HG03565 (cell line): ENCODE measurements around the gene TBCK.
"Not testable (repeated sequence)": the region's sequence is repeated elsewhere in the genome, so short reads cannot be mapped to it uniquely, and the experiment has no call there.

ENCODE experiments used
- ATAC-seq: cut with Tn5 transposase; IDR thresholded peaks from one replicate; pipeline ENCODE4 v1.9.1; 2021; ENCODE audit warnings: mild to moderate bottlenecking, moderate library complexity; ENCODE audit not compliant: unreplicated experiment

TBCK gene

GRCh38 chr4:106132045-106132444 is 184.0 kb downstream of the TBCK start:
- ATAC-seq = no peak

- no peak for ATAC-seq
These were observed 189.9 kb downstream of the TBCK start for GRCh38 chr4:106126062-106126461.

DNA sequence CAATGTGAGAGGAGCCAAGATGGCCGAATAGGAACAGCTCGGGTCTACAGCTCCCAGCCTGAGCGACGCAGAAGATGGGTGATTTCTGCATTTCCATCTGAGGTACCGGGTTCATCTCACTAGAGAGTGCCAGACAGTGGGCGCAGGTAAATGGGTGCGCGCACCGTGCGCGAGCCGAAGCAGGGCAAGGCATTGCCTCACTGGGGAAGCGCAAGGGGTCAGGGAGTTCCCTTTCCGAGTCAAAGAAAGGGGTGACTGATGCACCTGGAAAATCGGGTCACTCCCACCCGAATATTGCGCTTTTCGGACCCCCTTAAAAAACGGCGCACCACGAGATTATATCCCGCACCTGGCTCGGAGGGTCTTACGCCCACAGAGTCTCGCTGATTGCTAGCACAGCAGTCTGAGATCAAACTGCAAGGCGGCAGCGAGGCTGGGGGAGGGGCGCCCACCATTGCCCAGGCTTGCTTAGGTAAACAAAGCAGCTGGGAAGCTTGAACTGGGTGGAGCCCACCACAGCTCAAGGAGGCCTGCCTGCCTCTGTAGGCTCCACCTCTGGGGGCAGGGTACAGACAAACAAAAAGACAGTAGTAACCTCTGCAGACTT is 196.0 kb downstream of the TBCK start:
- ATAC-seq = not testable (repeated sequence)

DNA sequence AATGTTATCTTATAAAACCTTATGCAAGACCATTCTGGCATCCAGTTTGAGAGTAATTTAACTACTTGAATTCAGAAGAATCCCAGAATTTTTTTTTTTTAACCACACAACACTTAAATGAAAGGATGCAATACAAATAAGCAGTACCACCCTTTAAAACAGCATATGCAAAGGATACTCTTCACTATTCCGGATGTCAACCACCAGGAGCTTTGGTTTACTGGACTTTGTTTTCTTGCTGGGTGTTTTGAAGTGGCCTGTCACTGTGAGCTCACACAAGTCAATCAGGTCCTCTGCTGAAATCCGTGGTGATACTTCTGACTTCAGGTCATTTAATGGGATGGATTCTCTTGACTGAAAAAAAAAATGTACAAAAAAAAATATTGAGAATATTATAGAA is 200.0 kb downstream of the TBCK start:
- no peak for ATAC-seq

DNA sequence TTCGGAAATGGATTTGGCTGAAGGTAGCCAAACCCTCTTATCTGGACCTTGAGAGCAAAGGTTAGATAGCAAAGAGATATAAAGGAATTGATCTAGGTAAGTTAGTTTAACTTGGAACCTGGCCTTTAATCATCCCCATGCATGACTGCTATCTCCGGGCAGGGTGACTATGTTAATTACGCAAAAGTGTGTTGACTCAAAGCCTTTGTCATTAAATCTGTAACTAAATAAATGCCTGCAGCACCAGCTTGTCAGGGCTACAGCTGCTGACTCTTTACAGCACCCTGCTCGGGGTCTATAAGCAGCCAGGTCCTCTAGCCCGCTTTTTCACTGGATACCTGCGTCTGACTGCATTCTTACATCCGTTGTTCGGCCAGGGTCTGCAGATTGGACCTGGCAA is 201.7 kb downstream of the TBCK start:
- no peak for ATAC-seq

DNA sequence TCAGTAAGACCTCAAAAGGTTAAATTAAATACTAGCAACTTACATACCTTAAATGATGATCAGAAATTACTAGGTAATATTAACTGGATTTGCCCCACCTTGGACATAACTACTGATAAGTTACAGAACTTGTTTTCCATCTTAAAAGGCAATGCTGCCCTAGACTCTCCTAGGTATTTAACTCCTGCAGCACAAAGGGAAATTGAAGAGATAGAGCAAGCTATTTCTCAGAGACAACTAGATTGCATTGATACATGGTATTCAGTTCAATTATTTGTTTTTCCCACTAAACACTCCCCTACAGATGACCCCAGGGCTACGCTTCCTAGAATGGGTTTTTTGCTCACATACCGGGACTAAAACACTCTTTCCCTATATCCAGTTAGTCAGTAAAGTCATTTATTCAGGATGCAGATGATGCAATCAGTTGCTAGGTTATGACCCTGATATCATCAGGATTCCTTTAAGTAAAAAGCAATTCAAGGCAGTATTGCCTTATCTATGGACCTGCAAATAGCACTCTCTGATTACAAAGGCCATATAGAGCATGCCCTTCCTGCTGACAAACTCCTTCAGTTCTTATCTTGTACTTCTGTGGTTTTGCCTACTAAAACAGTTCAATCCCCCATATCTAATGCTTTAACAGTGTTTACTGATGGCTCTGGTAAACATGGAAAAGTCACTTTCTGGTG is 204.1 kb downstream of the TBCK start:
- ATAC-seq = not testable (repeated sequence)

GRCh38 chr4:106109929-106110328 is 206.1 kb downstream of the TBCK start:
- no peak for ATAC-seq

DNA sequence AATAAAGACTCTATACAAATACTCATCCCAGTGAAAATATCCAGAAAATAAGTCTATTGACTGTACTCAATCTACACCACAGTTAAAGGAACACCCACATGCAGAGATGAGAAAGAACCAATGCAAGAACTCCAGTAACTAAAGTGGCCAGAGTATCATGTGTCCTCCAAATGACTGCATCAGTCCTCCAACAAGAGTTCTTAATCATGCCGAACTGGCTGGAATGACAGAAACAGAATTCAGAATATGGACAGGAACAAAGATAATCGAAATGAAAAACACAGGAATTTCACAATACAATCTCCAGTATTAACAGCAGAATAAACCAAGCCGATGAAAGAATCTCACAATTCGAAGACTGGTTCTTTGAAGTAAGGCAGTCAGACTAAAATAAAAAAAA is 210.3 kb downstream of the TBCK start:
- ATAC-seq = no peak

DNA sequence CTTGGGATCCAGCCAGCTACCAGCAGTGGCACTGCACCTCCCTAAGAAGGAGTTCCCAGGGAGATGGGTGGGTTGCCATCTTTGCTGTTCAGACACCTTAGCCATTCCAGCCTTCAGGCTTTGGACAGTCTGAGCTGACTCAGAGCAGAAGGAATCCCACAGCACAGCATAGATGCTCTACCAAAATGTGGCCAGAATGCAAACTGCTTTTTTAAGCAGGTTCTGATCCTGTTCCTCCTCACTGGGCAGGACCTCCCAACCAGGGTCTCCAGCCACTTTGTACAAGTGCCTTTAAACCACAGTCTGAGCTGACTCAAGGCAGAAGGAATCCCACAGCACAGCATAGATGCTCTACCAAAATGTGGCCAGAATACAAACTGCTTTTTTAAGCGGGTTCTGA is 211.7 kb downstream of the TBCK start:
- no peak for ATAC-seq

GRCh38 chr4:106096454-106096853 is 219.6 kb downstream of the TBCK start:
- no peak for ATAC-seq

- ATAC-seq = no peak
These were observed 220.6 kb downstream of the TBCK start for GRCh38 chr4:106095408-106095807.

GRCh38 chr4:106092361-106093040 is 223.5 kb downstream of the TBCK start:
- no peak for ATAC-seq

- no peak for ATAC-seq
These were observed 225.2 kb downstream of the TBCK start for GRCh38 chr4:106090826-106091225.

DNA sequence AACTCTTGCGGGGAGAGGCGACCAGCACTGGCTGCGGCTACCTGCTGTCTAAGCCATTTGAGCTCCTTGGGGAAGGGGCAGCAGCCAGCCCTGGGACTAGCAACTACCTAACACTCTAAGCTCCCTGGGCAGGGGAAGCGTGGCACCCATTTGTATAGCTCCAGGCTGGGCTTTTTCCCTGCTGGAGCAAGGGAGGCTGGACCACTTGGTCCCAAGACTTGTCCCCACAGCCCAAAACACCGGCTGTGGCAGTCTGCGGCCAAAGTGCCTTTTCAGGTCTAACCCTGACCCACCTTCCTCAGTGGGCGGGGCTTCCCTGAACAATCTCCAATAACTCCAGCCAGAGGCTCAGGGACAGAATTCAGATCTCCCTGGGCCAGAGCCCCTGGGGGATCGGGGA is 232.9 kb downstream of the TBCK start:
- ATAC-seq = no peak

DNA sequence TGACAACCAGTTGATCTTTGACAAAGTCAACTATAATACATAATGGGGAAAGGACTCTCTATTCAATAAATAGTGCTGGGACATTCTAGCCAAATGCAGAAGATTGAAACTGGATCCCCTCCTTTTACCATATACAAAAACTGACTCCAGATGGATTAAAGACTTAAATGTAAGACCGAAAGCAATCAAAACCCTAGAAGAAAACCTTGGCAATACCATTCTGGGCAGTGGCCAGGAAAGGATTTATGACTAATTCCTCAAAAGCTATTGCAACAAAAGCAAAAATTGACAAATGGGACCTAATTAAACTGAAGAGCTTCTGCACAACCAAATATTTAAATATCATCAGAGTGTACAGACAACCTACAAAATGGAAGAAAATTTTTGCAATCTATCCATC is 235.6 kb downstream of the TBCK start:
- no peak for ATAC-seq

DNA sequence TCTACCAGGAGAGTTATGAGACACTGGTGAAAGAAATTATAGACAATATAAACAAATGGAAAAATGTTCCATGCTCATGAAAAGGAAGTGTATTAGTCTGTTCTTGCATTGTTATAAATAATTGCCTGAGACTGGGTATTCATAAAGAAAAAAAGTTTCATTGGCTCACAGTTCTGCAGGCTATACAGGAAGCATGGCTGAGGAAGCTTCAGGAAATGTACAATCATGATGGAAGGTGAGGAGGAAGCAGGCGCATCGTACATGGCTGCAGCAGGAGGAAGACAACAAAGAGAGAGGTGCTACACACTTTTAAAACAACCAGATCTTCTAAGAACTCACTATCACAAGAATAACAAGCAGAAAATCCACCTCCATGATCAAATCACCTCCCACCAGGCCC is 236.4 kb downstream of the TBCK start:
- no peak for ATAC-seq

GRCh38 chr4:106065018-106065417 is 251.0 kb downstream of the TBCK start:
- no peak for ATAC-seq

- no peak for ATAC-seq
These were observed 253.0 kb downstream of the TBCK start for GRCh38 chr4:106063009-106063408.

- no peak for ATAC-seq
These were observed 253.5 kb downstream of the TBCK start for GRCh38 chr4:106062452-106062875.

GRCh38 chr4:106058921-106059320 is 257.1 kb downstream of the TBCK start:
- ATAC-seq = no peak

GRCh38 chr4:106056914-106057313 is 259.1 kb downstream of the TBCK start:
- ATAC-seq = peak; percentile 38

DNA sequence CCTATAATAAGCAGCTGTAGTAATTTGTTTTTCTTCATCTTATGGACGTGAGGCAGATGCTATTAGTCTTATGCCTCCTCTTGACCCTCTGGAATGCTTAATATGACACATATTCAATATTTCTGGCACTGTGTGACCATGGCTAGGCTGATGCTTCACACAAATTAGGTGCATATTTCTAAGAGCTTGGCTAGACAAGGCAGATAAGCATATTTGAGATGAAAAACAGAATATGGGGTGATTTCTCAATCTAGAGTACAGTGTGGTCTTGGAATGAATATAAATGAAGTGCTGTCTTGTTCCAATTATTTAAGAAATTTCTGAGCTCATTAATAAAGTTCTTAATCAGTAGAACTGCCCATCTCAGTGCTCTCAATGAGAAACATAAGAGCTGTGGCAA is 264.5 kb downstream of the TBCK start:
- ATAC-seq = no peak
